Measurements from ENCODE around the gene PDE1C.
"Not testable (repeated sequence)": the region's sequence is repeated elsewhere in the genome, so short reads cannot be mapped to it uniquely, and the experiment has no call there.

The PDE1C gene

DNA sequence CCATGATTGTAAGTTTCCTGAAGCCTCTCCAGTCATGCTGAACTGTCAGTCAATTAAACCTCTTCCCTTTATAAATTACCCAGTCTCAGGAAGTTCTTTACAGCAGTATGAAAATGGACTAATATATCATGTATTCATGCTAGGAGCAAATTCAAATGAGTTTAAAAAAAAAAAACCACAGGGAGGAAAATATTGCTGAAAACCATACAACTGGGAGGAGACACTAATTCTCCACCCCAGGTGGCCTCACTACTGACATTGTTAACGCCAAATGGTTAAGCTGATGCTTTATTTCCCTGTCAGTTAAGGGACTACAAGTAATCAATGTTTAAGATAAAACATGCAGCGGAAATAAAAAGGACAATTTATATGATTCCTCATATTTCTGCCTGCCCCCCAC is 55.1 kb downstream of the PDE1C start:
- Mint-ChIP-seq H3K4me1 (ENCODE audit: low read depth) (no peaks in the 10 kb centered on the region), H3K9me3 (ENCODE audit: low read depth) (peaks cover 17% of the 10 kb centered on the region), H3K36me3 (no peaks in the 10 kb centered on the region), H3K4me3 (no peak overlapping the region), H3K27me3 (no peaks in the 10 kb centered on the region), H3K27ac (no peak overlapping the region)

DNA sequence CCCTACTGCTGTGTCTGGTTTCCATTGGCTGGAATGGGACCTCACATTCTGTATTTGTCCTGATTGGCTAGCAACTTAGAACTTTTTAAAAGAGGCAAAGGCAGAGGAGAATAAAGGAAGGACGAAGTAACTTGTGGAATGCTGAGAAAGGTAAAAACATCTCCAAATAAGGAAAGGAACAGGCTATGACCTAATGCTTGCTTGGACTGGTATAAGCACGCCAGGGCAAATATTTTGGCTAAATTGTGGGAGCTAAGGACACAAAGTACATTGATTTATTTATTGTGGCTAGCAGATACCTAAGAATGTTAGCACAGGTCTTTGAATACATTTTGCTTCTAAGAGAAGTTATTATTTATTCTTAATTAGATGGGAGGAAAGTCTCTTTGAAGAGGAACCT is 56.7 kb downstream of the PDE1C start:
- not testable (repeated sequence) for H3K4me3 Mint-ChIP-seq; H3K36me3 Mint-ChIP-seq; H3K4me1 Mint-ChIP-seq (ENCODE audit: low read depth); H3K27ac Mint-ChIP-seq; H3K27me3 Mint-ChIP-seq
- H3K9me3 Mint-ChIP-seq (ENCODE audit: low read depth) = peaks cover 17% of the 10 kb centered on the region

DNA sequence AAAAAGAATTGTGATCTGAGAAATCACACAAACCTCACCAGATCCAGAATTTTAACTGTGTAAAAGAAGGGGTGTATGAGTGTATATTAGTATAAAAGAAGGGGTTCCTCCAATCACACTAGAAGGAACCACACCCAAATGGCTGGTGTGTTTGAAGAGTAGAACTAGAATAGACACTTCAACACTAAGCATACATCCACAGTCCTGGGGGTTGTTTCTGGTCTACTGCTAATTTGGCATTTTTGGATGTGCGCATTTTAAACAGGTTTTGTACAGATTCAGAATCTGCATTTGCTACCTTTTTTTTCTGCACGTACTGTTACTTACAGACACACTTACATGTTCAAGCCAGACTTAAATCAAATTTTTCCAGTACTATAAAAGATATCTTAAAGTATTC is 64.6 kb downstream of the PDE1C start:
- H3K4me3 Mint-ChIP-seq = no peak overlapping the region
- no peaks in the 10 kb centered on the region for H3K36me3 Mint-ChIP-seq
- no peak overlapping the region for H3K27ac Mint-ChIP-seq
- no peaks in the 10 kb centered on the region for H3K27me3 Mint-ChIP-seq
- H3K4me1 Mint-ChIP-seq (ENCODE audit: low read depth) = no peaks in the 10 kb centered on the region
- peaks cover 8% of the 10 kb centered on the region for H3K9me3 Mint-ChIP-seq (ENCODE audit: low read depth)

DNA sequence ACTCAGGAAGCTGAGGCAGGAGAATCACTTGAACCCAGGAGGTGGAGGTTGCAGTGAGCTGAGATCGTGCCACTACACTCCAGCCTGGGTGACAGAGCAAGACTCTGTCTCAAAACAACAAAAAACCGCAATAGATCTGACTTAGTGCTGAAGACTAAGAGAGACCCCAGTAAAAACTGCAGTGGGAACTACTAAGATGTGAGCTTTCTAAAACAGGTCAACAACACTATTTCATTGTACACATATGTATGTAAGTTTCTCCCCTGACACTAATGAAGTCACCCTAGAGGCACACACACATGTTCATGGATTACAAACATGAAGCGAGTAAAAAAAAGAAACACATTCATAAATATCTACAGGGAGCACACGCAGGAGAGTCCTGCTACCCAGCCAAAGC is 68.3 kb downstream of the PDE1C start:
- H3K27ac Mint-ChIP-seq = no peak overlapping the region
- H3K4me3 Mint-ChIP-seq = no peak overlapping the region
- H3K27me3 Mint-ChIP-seq = no peaks in the 10 kb centered on the region
- no peaks in the 10 kb centered on the region for H3K4me1 Mint-ChIP-seq (ENCODE audit: low read depth)
- H3K36me3 Mint-ChIP-seq = no peaks in the 10 kb centered on the region
- peaks cover 11% of the 10 kb centered on the region for H3K9me3 Mint-ChIP-seq (ENCODE audit: low read depth)

DNA sequence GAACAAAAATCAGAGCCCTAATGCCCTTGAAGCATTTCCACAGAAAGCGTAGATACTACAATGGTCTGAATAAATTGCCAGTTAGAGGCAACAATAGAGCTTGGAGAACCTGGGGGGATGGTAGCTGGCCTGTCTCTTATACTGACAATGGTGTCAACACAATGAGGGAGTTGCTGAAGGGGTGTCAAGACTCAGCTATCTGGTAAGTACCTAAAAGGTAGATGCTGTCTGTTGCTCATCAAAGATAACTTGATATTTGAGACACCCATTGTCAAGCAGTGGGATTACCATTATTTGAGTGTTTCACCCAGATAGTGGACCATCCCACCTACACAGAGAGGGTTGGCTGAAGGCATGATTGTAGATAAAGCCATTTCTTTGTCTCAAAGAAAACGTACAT is 72.8 kb downstream of the PDE1C start:
- peaks cover 7% of the 10 kb centered on the region for H3K9me3 Mint-ChIP-seq (ENCODE audit: low read depth)
- no peak overlapping the region for H3K4me3 Mint-ChIP-seq
- H3K27ac Mint-ChIP-seq = no peak overlapping the region
- H3K27me3 Mint-ChIP-seq = no peaks in the 10 kb centered on the region
- H3K4me1 Mint-ChIP-seq (ENCODE audit: low read depth) = no peaks in the 10 kb centered on the region
- H3K36me3 Mint-ChIP-seq = no peaks in the 10 kb centered on the region

DNA sequence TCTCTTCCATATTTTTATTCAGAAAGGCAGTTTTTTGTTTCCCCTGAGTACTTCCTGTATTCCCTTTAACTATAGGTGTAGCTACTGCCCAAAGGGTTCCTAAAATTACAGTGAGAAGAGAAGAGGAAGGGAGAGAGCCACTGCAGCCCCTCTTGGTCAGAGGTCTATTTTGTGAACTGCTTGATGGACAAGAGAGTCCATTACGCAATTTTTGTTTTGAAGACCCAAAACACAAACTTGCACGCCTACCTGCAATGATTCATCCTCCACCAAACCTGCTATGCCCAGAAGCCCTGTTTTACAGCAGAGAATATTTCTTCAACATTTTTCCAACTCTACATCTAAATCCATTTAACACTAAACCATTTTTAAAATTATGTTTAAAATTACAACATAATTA is 75.1 kb downstream of the PDE1C start:
- H3K4me1 Mint-ChIP-seq (ENCODE audit: low read depth) = no peaks in the 10 kb centered on the region
- H3K9me3 Mint-ChIP-seq (ENCODE audit: low read depth) = peaks cover 1% of the 10 kb centered on the region
- H3K27me3 Mint-ChIP-seq = no peaks in the 10 kb centered on the region
- no peak overlapping the region for H3K27ac Mint-ChIP-seq
- H3K4me3 Mint-ChIP-seq = no peak overlapping the region
- H3K36me3 Mint-ChIP-seq = no peaks in the 10 kb centered on the region

DNA sequence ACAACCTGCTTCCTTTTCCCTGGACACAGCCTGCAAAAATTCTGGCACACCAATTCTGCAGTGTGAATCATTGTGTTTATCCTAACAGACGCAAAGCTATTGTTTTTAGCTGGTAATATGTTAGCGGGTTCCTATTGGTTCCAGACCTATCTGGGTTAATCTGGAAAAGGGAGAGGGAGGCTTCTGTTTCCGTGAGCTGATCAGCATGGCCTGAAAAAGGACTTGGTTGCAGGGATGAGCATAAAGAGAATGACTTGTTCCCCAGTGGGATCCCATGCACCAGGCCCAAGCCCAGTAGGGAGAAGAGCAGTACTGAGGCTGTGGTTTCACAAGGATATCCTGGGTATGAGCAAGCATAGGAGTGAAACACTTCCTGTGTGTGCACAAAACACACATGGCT is 78.4 kb downstream of the PDE1C start:
- H3K36me3 Mint-ChIP-seq = no peaks in the 10 kb centered on the region

DNA sequence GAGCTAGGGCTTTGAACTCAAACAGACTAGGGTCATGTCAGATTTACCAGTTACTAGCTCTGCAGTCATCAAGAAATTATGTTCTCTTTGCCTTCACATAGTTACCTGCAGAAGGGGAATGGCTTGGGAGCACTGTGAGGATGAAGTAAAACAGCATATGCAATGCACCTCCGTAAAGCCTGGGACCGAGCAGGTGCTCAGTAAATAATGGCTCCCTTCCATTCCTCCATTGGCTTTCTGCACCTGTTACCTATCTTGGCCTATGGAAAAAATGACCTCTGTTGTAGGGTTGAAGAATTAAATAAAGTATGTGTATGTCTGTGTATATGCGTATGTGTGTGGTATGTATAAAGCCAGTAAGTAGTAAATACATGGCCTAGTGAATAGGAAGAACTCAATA is 78.8 kb downstream of the PDE1C start:
- Mint-ChIP-seq H3K27ac (no peak overlapping the region), H3K4me1 (ENCODE audit: low read depth) (no peaks in the 10 kb centered on the region), H3K9me3 (ENCODE audit: low read depth) (no peaks in the 10 kb centered on the region), H3K4me3 (no peak overlapping the region), H3K36me3 (no peaks in the 10 kb centered on the region), H3K27me3 (no peaks in the 10 kb centered on the region)

More for the DNA sequence above, 78.4 kb downstream of the PDE1C start:
- Mint-ChIP-seq H3K27ac (no peak overlapping the region), H3K4me3 (no peak overlapping the region), H3K27me3 (no peaks in the 10 kb centered on the region), H3K4me1 (ENCODE audit: low read depth) (no peaks in the 10 kb centered on the region), H3K9me3 (ENCODE audit: low read depth) (no peaks in the 10 kb centered on the region)

DNA sequence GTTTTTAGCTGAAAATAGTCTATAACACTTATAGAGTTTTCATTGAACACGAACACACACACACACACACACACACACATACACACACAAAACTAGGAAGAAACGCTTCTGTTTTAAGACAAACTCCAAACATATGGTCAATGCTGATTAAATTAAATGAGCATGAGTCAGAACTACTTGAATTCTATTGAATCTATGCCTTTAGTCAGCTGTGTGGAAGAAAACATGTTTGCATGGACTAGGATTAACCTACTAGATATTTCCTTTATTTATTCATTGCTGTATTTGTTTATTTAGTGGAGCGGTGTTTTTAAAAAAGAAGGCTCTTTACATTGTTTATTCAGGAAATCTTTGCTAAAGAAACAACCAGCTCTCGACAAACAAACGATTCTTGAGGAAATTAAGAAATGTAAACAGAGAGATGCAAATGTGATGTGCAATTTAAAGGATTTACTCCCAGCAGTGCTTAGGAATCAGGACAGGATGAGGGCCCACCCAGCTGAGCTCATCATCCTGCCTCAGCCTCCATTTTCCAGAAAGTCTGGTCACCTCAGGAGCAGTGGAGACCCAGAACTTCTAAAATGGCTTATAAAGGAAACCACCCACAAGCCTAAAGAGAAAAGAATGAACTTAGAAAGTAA is 83.2 kb downstream of the PDE1C start:
- H3K36me3 Mint-ChIP-seq = no peaks in the 10 kb centered on the region
- peaks cover 9% of the 10 kb centered on the region for H3K9me3 Mint-ChIP-seq (ENCODE audit: low read depth)
- no peaks in the 10 kb centered on the region for H3K27me3 Mint-ChIP-seq
- no peak overlapping the region for H3K4me3 Mint-ChIP-seq
- H3K27ac Mint-ChIP-seq = no peak overlapping the region
- no peaks in the 10 kb centered on the region for H3K4me1 Mint-ChIP-seq (ENCODE audit: low read depth)

DNA sequence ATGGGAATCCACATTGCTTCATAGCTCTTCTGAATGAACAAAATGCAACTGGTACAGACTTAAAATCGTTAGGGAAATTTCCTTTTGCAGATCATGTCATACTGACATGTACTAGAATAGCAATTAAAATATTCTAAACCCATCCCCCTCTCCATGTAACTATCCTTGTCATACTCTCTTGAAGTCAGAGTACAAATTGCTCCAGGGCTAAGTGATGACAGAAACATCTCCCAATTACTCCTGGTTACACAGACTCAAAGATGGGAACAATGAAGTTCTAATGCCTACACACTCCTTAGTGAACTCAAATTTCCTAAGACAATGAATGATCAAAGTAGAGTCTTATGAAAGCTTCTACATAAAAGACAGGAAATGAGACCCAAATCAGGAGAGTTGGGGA is 87.2 kb downstream of the PDE1C start:
- no peaks in the 10 kb centered on the region for H3K27me3 Mint-ChIP-seq
- H3K27ac Mint-ChIP-seq = no peak overlapping the region
- H3K9me3 Mint-ChIP-seq (ENCODE audit: low read depth) = peaks cover 9% of the 10 kb centered on the region
- H3K4me3 Mint-ChIP-seq = no peak overlapping the region
- H3K36me3 Mint-ChIP-seq = no peaks in the 10 kb centered on the region
- H3K4me1 Mint-ChIP-seq (ENCODE audit: low read depth) = no peaks in the 10 kb centered on the region

DNA sequence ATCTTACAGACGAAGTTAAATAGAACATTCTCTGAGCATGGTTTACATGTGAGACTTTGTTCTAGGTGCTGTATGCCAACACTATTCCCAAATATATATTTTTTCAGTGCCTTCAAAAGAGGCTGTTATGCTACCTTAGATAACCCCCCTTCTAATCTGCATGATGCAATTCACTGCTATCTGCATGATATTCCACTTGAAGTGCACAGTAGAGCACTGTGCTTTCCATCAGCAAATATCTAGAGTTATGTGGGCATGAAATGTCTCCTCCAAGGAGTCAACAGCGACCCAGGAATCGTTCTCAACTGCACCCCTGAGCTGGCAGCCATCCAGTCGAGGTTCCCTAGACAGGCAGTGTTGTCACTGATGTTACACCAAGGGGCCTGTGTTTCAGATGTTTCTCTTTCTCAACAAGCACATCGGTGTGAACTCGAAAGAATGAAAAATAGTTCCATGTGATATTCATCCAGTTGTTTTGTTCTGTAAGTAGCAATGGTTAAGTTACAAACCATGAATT is 88.3 kb downstream of the PDE1C start:
- H3K27ac Mint-ChIP-seq = no peak overlapping the region
- no peak overlapping the region for H3K4me3 Mint-ChIP-seq
- H3K36me3 Mint-ChIP-seq = no peaks in the 10 kb centered on the region
- H3K27me3 Mint-ChIP-seq = no peaks in the 10 kb centered on the region
- no peaks in the 10 kb centered on the region for H3K4me1 Mint-ChIP-seq (ENCODE audit: low read depth)
- H3K9me3 Mint-ChIP-seq (ENCODE audit: low read depth) = peaks cover 9% of the 10 kb centered on the region

DNA sequence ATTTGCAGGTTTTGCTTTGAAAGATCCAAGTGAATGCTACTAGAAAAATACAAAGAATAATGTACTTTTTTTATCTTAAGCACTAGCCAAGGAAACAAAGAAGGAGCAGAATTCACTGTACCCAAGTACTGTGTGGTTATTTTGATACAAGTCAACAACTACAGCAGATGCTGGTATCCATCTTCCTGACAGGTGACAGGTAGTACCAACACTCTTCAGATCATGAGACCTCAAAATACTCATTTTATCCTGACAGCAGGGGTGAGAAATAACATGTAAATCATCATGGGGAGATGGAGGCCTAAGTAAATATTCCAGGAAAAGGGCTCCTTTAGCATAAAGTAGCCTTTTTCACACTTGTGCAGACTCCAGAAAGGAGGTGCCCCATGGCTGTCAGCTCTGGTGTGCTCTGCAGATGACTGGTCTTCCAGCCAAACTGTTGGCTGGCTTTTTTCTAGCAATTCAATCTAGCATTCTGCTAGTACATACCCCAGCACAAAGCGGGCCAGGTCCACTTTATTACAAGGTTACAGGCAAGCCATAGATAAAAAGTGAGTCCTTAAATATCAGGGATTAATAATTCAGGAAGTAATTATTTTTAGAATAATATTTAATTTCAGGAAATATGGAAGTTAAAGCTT is 90.4 kb downstream of the PDE1C start:
- H3K27me3 Mint-ChIP-seq = no peaks in the 10 kb centered on the region
- H3K4me1 Mint-ChIP-seq (ENCODE audit: low read depth) = no peaks in the 10 kb centered on the region
- no peak overlapping the region for H3K27ac Mint-ChIP-seq
- H3K9me3 Mint-ChIP-seq (ENCODE audit: low read depth) = peaks cover 11% of the 10 kb centered on the region
- no peaks in the 10 kb centered on the region for H3K36me3 Mint-ChIP-seq
- no peak overlapping the region for H3K4me3 Mint-ChIP-seq

DNA sequence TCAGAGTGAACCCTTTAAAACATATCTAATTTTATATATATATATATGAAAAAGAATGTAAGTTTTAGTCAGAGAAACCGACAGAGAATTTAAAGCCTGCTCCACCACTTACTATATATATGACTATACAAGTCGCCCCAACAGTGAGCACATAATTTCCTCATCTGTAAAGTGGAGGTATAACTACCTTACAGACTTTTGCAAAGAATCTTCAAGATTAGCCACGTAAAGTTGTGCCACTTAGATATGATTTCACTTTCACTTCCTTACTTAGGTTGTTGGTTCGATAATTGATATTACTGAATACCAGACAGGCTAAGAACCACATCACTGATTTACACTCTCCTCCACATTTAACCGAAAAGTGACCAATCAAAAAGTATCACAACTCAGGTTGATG is 94.7 kb downstream of the PDE1C start:
- Mint-ChIP-seq H3K4me3 (no peak overlapping the region), H3K27ac (no peak overlapping the region), H3K9me3 (ENCODE audit: low read depth) (peaks cover 5% of the 10 kb centered on the region), H3K4me1 (ENCODE audit: low read depth) (no peaks in the 10 kb centered on the region), H3K27me3 (no peaks in the 10 kb centered on the region), H3K36me3 (no peaks in the 10 kb centered on the region)

DNA sequence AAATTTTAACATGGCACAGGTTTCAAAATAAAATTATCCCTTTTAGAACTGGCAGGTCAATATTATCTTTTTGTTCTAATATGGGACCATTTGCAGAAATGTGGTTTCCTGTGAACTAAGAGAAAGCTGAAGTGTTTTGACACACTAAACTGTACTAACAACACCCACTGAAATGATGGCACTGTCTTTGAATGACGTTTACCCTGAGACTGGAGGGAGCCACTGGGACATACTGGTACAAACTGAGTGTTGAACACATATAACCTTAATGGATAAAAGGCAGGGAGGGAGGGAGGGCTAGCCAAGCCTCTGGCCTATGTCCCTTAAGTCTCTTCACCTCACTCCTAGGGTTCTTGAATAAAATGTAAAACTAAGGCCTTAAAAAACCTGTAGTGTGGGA is 95.9 kb downstream of the PDE1C start:
- no peak overlapping the region for H3K27ac Mint-ChIP-seq
- no peaks in the 10 kb centered on the region for H3K27me3 Mint-ChIP-seq
- no peaks in the 10 kb centered on the region for H3K4me1 Mint-ChIP-seq (ENCODE audit: low read depth)
- H3K4me3 Mint-ChIP-seq = no peak overlapping the region
- H3K9me3 Mint-ChIP-seq (ENCODE audit: low read depth) = peaks cover 5% of the 10 kb centered on the region
- no peaks in the 10 kb centered on the region for H3K36me3 Mint-ChIP-seq

DNA sequence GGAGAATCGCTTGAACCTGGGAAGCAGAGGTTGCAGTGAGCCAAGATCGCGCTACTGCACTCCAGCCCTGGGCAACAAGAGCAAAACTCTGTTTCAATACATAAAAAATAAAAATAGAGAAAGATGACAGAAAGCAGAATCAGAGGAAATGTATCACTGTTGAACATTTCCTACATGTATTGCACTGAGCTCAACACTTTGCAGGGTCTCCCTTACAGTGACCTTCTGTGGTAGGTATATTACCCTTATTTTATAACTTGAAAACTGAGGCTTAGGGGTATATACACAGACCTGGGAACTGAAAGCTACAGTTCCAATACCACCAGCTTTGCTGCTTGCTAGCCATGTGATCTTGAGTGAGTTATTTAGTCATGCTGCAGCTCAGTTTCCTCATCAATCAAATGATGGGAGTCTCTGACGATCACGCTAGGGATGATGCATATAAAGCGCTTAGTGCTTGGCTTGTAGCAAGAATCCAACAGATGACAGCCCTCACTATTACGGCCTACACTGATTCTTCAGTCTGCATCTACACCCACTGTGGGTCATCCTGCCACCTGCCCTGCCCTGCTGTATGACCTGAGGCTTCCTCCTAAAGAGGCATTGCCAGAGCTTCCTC is 99.0 kb downstream of the PDE1C start:
- no peak overlapping the region for H3K4me3 Mint-ChIP-seq
- no peaks in the 10 kb centered on the region for H3K4me1 Mint-ChIP-seq (ENCODE audit: low read depth)
- no peaks in the 10 kb centered on the region for H3K36me3 Mint-ChIP-seq
- H3K27me3 Mint-ChIP-seq = no peaks in the 10 kb centered on the region
- H3K27ac Mint-ChIP-seq = no peak overlapping the region
- H3K9me3 Mint-ChIP-seq (ENCODE audit: low read depth) = peaks cover under 1% of the 10 kb centered on the region

DNA sequence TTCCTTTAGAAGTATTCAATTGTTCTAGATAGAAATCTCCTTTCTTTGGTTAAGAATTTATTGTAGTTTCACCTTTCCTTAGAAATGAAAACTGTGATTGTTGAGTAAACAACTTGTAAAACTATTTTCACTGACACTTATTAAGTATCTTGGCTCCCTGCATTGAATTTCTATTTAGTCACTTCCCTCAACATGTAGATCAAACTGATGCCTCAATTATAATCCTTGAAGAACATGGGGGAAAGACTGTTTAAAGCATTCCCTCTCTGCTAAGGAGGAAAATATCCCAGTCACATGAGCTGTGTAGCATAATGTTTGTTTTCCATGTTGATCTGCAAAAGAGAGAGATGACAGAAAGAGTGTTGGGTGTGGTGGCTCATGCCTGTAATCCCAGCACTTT is 99.7 kb downstream of the PDE1C start:
- H3K27me3 Mint-ChIP-seq = no peaks in the 10 kb centered on the region
- H3K4me3 Mint-ChIP-seq = no peak overlapping the region
- no peaks in the 10 kb centered on the region for H3K36me3 Mint-ChIP-seq
- no peaks in the 10 kb centered on the region for H3K4me1 Mint-ChIP-seq (ENCODE audit: low read depth)
- H3K9me3 Mint-ChIP-seq (ENCODE audit: low read depth) = no peaks in the 10 kb centered on the region
- no peak overlapping the region for H3K27ac Mint-ChIP-seq
